Left colon (tissue), 2 donors: ENCODE measurements around the gene AGPAT3. TPM values are rescaled to one million over a fixed set of nuclear protein-coding genes. Genes with fewer than 3 reads are reported as not detected.
"Not testable (repeated sequence)": the region's sequence is repeated elsewhere in the genome, so short reads cannot be mapped to it uniquely, and the experiment has no call there.

Experiments used
- ATAC-seq: fragments of 200-7000 bp; cut with Tn5 transposase; one replicate; pipeline ENCODE4 v1.9.1; 2020; ENCODE audit warnings: mild to moderate bottlenecking, moderate library complexity
- DNase-seq, 2 donors: peaks; one replicate each; pipeline ENCODE4 v3.0.0-alpha.2; 2020
- intact Hi-C, 2 donors: fragments of 100-400 bp; cut with DNase I in 1 of 2; cut with micrococcal nuclease in 1 of 2; formaldehyde crosslinking; loops; one replicate each; pipeline versions ENCODE4 v1.11.2 to v1.14.0; 2022; cut with DNase I, micrococcal nuclease
- total RNA-seq, 2 donors: library from RNA; stranded (reverse); fragmentation: NEBNext Ultra II Directional; extraction: Animal tissue kit (Norgen Biotek cat#: 25700); gene quantifications; one replicate each; pipeline ENCODE4 v1.2.1, GENCODE V29; 2021
- donor health status: DM: no; HTN: no; CAD: no.
- donor health status: DM: yes; HTN: yes; CAD: no.

The AGPAT3 gene
- total RNA-seq, 2 donors from 2014 or later = 97.5 to 105 TPM

GRCh38 chr21:43894206-43894577, 29.2 kb downstream of the AGPAT3 start:
- no peak for ATAC-seq
- no peak for DNase-seq
- intact Hi-C loops = no loop called here

DNA sequence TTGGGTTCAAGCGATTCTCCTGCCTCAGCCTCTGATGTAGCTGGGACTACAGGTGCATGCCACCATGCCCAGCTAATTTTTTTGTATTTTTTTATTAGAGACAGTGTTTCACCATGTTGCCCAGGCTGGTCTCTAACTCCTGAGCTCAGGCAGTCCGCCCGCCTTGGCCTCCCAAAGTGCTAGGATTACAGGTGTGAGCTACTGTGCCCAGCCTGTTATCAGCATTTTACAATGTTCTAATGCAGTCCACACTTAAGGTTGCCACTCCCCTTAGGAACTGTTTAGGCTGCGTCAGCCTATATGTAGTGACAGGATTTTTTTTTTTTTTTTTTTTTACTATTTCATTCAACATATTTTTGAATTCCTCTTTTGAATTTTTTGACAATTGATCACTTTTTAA, 30.2 kb downstream of the AGPAT3 start:
- no peak for DNase-seq
- intact Hi-C loops = no loop called here
- peak; percentile 98 for ATAC-seq

GRCh38 chr21:43896696-43897299, 31.8 kb downstream of the AGPAT3 start:
- ATAC-seq, DNase-seq, intact Hi-C loops: not testable (repeated sequence)

GRCh38 chr21:43899307-43900077, 34.5 kb downstream of the AGPAT3 start:
- intact Hi-C loops = no loop called here
- no peak for ATAC-seq
- no peak for DNase-seq

- intact Hi-C loops = no loop called here
- ATAC-seq (no peak), DNase-seq (no peak)
Measured at GRCh38 chr21:43900078-43900385, 35.0 kb downstream of the AGPAT3 start.

- DNase-seq (no peak), ATAC-seq (no peak)
- intact Hi-C loops = no loop called here
Measured at GRCh38 chr21:43900690-43901089, 35.7 kb downstream of the AGPAT3 start.

DNA sequence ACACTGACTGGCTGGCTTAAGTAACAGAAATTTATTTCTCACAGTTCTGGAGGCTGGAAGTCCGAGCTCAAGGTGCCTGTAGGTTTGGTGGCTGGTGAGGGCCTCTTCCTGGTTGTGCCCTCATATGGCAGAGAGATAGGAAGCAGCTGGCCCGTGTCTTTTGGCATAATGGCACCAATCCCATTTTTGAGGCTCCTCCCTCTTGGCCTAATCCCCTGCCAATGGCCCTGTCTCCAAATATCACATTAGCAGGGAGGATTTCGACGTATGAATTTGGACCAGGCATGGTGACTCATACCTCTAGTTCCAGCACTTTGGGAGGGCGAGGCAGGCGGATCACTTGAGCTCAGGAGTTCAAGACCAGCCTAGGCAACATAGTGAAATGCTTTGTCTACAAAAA, 37.4 kb downstream of the AGPAT3 start:
- intact Hi-C loops = no loop called here
- ATAC-seq = no peak
- DNase-seq = no peak

- DNase-seq = peak in 1 of 2 donors; percentile 47
- intact Hi-C loops = no loop called here
- peak; percentile 88 for ATAC-seq
Measured at GRCh38 chr21:43903451-43904091, 38.5 kb downstream of the AGPAT3 start.

GRCh38 chr21:43904331-43904781, 39.3 kb downstream of the AGPAT3 start:
- intact Hi-C loops = no loop called here
- DNase-seq = no peak
- ATAC-seq = no peak

DNA sequence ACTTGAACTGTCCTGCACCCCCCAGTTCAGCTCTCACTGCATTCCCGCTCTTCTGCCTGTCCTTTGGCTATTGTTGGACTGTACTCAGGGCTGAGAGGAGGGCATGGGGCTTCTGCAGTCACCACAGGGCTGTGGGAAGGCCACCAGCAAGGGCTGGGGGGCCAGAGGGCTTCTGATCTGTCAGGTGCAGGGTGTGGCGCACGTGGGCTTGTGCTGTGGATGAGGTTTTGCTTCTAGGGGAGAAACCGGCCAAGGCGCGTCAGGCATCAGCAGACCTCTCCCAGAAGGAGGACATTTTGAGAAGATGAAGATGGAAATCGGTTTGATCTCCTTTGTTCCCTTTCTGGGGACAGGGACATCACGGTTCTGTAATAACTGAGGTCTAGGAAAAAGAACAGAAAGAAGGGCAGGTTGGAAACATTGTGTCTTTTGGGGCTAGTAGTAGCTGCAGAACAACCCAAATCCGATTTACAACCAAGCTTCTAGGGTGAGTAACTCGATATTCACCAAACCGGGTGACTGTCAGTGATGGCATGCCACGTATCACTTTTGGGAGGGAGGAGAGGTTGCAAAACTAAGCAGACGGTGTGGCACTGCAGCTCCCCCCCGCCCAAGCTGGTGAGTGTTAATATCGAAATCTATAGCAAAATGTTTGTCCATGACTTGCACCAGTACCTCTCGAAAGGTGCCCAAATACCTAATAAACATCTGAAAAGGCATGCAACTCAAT, 40.9 kb downstream of the AGPAT3 start:
- DNase-seq (no peak), ATAC-seq (no peak)
- intact Hi-C loops = no loop called here

GRCh38 chr21:43906585-43907370, 41.8 kb downstream of the AGPAT3 start:
- DNase-seq (no peak), ATAC-seq (no peak)
- intact Hi-C loops = no loop called here

GRCh38 chr21:43907751-43908150, 42.7 kb downstream of the AGPAT3 start:
- ATAC-seq (no peak), DNase-seq (no peak)
- intact Hi-C loops = no loop called here

GRCh38 chr21:43908167-43908566, 43.1 kb downstream of the AGPAT3 start:
- ATAC-seq = no peak
- intact Hi-C loops = no loop called here
- DNase-seq = no peak

- no peak for ATAC-seq
- intact Hi-C loops = no loop called here
- DNase-seq = no peak
Measured at GRCh38 chr21:43909741-43910400, 44.8 kb downstream of the AGPAT3 start.

DNA sequence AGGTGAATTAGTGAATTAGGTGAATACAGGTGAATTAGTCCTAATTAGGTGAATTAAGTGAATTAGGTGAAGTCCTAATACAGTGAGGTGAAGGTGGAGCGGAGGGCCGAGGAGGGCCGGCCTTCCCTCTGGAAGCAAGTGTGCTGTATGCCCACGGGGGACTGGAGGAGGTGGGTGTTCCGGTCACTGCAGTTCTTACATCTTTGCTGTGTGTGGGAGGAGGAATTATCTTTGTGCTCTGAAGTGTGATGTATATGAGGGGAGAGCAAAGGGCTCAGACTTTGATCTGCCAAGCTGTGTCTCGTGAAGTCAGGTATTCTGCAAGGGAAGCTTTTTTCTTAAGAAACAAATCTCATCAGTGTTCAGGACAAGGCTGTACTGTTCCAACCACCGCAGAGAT, 45.4 kb downstream of the AGPAT3 start:
- DNase-seq = no peak
- ATAC-seq = no peak
- intact Hi-C loops = no loop called here

DNA sequence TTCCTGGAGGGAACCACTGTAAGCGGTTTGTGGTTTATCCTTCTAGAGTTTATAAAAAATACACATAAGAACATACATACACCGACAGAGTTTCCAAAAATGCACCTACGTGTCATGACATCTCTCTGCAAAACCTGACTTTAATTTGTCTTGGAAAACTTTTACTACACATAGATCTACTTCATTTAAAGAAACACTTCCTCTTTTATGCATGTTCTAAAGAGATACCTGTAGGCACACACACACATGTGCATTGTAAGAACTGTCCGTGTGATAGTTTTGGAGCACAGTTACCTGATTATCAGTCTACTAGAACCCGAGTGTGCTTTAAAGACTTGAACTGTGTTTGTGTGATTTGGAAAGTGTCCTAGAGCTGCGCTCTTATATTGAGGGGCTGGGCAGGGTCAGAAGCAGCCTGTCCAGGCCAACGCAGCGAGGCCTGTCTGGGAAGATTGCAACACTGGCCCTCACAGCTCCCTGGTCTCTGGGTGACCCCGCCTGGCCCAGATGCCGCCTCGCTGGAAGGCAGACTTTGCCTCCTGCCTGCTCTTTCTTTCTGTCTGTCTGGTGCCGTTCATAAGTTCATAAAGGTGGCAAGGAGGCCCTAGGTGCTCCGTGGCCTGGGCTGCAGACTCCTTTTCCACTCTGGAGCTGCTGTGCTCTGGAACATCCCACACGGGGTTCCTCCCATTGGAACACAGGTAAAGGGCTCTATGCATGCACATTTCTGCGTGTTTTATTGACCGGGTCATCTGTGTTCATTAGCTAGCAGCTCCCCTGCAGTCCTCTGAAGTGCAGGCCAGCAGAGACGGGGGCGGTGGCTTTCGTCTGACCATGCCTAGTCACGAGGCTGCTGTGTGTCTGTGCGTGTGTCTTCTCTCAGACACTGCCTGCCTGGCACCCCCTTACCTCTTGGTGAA, 46.3 kb downstream of the AGPAT3 start:
- no peak for ATAC-seq
- intact Hi-C loops = no loop called here

GRCh38 chr21:43911935-43912487, 47.0 kb downstream of the AGPAT3 start:
- no peak for DNase-seq
- intact Hi-C loops = no loop called here
- no peak for ATAC-seq

More for the DNA sequence above, 46.3 kb downstream of the AGPAT3 start:
- DNase-seq = no peak
